ENCODE results near the gene HOXD8.
A peak's percentile ranks its signal among the peaks of the same experiment; 100 is the strongest.

The HOXD8 gene

GRCh38 chr2:176137906-176138305 is 8.4 kb downstream of the HOXD8 start:
- no peak overlapping the region for H3K4me3 ChIP-seq (ENCODE audit: low read length)
- no peak for DNase-seq (ENCODE audit: low read depth)
- no peak for TF ChIP-seq CTCF (IDR thresholded peaks at IDR 0.05; ENCODE audit: insufficient read depth, low read depth, low read length, missing control alignments)

GRCh38 chr2:176138526-176138922 is 9.0 kb downstream of the HOXD8 start:
- no peak overlapping the region for H3K4me3 ChIP-seq (ENCODE audit: low read length)
- no peak for TF ChIP-seq CTCF (IDR thresholded peaks at IDR 0.05; ENCODE audit: insufficient read depth, low read depth, low read length, missing control alignments)
- DNase-seq (ENCODE audit: low read depth) = no peak

DNA sequence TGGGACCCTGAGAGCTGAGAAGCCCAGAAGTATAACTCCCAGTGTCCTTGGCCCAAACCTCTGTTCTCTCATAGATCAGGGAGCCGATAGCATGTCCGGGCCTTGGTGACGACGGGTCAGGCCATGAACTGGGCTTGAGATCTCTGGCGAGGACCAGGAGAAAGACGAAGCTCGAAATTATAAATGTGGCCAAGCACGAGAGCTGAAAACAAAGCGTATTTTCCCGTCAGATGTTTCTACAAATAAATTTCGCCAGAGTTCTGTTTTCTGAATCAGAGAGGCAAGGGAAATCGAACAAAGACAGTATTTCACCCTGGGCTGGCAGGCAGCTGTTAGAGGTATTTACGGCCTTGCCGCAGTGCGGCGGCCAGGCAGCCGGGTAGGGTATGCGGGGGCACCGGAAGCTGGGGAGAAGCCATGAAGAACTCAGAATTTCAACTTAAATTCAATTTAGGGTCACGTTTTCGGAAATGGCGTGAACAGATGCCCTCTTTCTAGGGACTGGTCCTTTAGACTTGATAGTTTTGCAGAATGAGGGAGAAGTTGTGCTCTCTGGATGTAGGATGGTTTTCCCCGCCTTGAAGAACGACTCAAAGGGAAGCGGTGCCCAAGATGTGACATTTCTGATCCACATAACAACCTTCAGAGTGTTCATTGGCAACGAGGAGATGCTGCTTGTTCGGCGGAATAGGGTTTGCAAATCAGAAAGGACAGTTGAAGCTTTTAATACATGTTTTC is 9.6 kb downstream of the HOXD8 start:
- H3K4me3 ChIP-seq (ENCODE audit: low read length) = no peak overlapping the region
- no peak for TF ChIP-seq CTCF (IDR thresholded peaks at IDR 0.05; ENCODE audit: insufficient read depth, low read depth, low read length, missing control alignments)
- DNase-seq (ENCODE audit: low read depth) = no peak

DNA sequence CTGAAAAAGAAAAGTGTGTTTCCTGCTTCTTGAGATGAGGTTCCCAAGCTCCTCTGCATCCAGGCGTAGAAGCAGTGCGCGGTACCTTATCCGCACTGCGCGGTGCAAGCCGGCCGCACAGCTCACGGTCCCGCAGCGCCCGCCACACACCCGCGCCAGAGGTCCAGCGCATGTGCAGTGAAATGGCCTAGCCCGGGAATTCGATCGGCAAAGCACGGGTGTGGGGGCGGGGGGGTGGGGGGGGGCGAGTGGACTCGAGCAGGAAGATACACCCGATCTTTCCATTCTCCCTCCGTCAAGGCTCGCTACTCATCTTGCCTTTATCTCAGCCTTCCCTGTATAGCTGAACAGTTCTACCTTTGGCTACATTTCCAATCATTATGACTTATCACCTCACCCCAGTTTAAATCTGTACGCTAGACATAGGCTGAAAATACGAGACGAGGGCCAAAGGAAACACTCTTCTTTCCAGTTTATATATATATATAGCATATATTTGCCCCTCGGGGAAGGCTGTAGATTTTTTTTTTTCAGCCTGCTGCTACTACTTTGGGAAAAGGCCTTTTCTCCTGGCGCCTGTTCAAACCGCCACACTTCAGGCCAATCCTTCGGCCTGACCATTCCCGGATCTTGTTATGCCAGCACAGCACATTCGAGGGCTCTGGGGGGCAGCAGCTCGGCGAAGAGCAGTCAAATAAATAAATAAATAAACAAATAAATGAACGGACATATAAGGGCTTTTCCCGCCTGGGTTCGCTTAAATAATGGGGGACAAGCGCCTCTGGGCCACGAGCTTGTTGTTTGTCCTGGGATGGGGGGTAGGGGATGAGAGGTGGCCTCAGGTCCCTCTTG is 10.4 kb downstream of the HOXD8 start:
- TF ChIP-seq CTCF (IDR thresholded peaks at IDR 0.05; ENCODE audit: insufficient read depth, low read depth, low read length, missing control alignments) = no peak
- no peak for DNase-seq (ENCODE audit: low read depth)
- no peak overlapping the region for H3K4me3 ChIP-seq (ENCODE audit: low read length)

DNA sequence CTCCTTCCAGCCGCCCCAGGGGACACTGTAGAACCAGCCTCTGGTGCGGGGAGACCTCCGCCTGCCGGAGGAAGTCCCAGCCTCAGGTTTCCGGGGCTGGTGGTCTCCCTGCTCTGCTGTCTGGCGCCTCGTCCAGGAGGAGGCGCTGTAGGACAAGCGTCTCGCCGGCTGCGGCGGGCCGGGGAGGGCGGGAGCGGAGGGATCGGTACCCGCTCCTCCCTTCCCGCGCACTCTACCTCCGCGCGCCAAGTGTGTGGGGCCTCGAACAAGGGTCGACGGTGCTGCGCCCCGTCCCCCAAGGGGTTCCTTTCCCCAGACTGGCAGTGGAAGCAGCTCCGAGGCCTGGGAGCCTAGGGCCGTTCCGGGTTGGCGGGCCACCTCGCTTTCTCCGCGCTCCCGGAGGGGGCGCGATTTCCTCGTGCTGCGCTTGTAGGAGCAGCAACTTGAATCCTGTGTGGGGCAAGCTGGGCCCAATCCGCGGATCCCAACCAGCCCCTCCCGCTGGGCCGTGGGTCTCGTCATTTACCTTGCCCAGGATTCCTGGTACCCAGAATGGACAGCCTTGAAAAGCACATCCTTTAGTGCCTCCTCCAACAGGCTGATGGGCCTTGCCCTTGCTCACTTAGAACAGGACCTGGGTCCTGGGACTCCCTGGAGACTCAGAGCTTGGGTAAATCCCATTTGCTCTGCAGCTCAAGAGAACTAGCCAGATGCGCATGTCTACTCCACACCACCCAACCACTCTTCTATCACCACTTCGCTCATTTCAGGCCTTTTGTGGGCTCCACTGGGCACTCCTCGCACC is 11.2 kb downstream of the HOXD8 start:
- TF ChIP-seq CTCF (IDR thresholded peaks at IDR 0.05; ENCODE audit: insufficient read depth, low read depth, low read length, missing control alignments) = peak; percentile 73
- DNase-seq (ENCODE audit: low read depth) = peak; percentile 65
- H3K4me3 ChIP-seq (ENCODE audit: low read length) = peak overlapping the region; percentile 33

GRCh38 chr2:176142281-176142680 is 12.8 kb downstream of the HOXD8 start:
- H3K4me3 ChIP-seq (ENCODE audit: low read length) = no peak overlapping the region
- DNase-seq (ENCODE audit: low read depth) = no peak
- TF ChIP-seq CTCF (IDR thresholded peaks at IDR 0.05; ENCODE audit: insufficient read depth, low read depth, low read length, missing control alignments) = no peak
